GM12891 (cell line): ENCODE data around the gene WIF1.

Experiments
- POLR2A ChIP-seq: IDR thresholded peaks from 2 replicates; pipeline ENCODE4 v1.6.1; 2011; ENCODE audit warnings: low read depth, low read length, control low read depth
- POLR2AphosphoS5 ChIP-seq: IDR thresholded peaks from 2 replicates; pipeline ENCODE4 v1.6.1; 2011; ENCODE audit warnings: low read depth, low read length, control low read depth
- TAF1 ChIP-seq: IDR thresholded peaks from 2 replicates; pipeline ENCODE4 v1.6.1; 2011; ENCODE audit warnings: low read depth, low read length, control low read depth

DNA sequence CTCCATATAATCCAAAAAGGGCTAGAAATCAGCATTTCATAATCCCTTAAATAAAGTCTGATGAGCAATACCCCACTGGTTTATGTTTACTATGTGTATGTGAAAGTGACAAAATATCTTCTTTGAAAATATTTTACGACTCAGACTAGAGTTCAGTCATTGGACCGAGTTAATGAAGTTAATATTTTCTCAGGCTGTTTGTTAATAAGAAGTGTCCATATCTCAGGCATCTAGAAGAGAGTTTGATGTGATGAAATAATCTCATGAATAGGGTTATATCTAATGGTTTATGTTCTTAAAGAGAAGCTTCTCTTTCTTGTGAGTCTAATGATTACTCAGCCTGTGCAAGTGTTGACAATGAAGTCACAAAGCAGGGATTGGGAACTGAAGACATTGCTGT lies 51.8 kb downstream of the WIF1 start:
- TF ChIP-seq POLR2AphosphoS5 (no peak), POLR2A (no peak), TAF1 (no peak)
